Activated CD8-positive, alpha-beta T cell treated with anti-CD3 and anti-CD28 coated beads, Interleukin-2, amount 10 ng/mL, durations not matched to agents 7 days and 5 days (primary cell): ENCODE results near the gene CDSN. TPM values are rescaled to one million over a fixed set of nuclear protein-coding genes. Genes with fewer than 3 reads are reported as not detected.

Experiments used
- ATAC-seq: fragments of 150-1000 bp; cut with Tn5 transposase; one replicate; pipeline ENCODE4 v1.10.0; 2021; ENCODE audit warnings: moderate library complexity
- CTCF ChIA-PET: fragments of 350-600 bp; sonication (Branson Sonifier 250); formaldehyde crosslinking; loops from one replicate; lab custom pipeline; 2021; ENCODE audit warnings: antibody characterized with exemption; lab: Charles Lee
- POLR2A ChIA-PET: fragments of 350-600 bp; sonication (Branson Sonifier 250); formaldehyde crosslinking; loops from one replicate; lab custom pipeline; 2021; ENCODE audit warnings: antibody characterized with exemption; lab: Charles Lee
- DNase-seq: peaks from one replicate; pipeline ENCODE4 v3.0.0-alpha.2; 2020
- H3K27ac Mint-ChIP-seq: one replicate; pipeline ENCODE4 v1.8.0; 2021; ENCODE audit warnings: mild to moderate bottlenecking, mixed read lengths
- H3K27me3 Mint-ChIP-seq: one replicate; pipeline ENCODE4 v1.8.0; 2021; ENCODE audit warnings: low read depth, mixed read lengths
- H3K36me3 Mint-ChIP-seq: one replicate; pipeline ENCODE4 v1.8.0; 2021; ENCODE audit warnings: low read depth, mixed read lengths
- H3K4me1 Mint-ChIP-seq: one replicate; pipeline ENCODE4 v1.8.0; 2021; ENCODE audit warnings: low read depth, mixed read lengths
- H3K4me3 Mint-ChIP-seq: one replicate; pipeline ENCODE4 v1.8.0; 2021; ENCODE audit warnings: mild to moderate bottlenecking, mixed read lengths
- H3K9me3 Mint-ChIP-seq: one replicate; pipeline ENCODE4 v1.8.0; 2022; ENCODE audit warnings: mixed read lengths; ENCODE audit not compliant: insufficient read depth
- total RNA-seq, 2 experiments: library from RNA; stranded (reverse); gene quantifications; one replicate each; pipeline ENCODE4 v1.2.3, GENCODE V29; 2021

The CDSN gene
- total RNA-seq, 2 experiments from 2014 or later, result not detected

GRCh38 chr6:31158863-31159855, 38.9 kb upstream of the CDSN start:
- Mint-ChIP-seq H3K27ac (peak overlapping the region; percentile 81), H3K27me3 (no peaks in the 10 kb centered on the region), H3K4me3 (peak overlapping the region; percentile 91), H3K36me3 (peaks cover 62% of the 10 kb centered on the region), H3K4me1 (peaks cover 45% of the 10 kb centered on the region), H3K9me3 (no peaks in the 10 kb centered on the region)
- ChIA-PET POLR2A (interaction anchor here (0.6 to 1.6 kb wide), 10 partner anchors 10 to 471 kb away, joined by 3 to 7 read pairs (median 3); no protein-coding TSS in a partner anchor), CTCF (interaction anchor here (0.8 to 4.0 kb wide), 13 partner anchors 11 to 240 kb away, joined by 3 to 21 read pairs (median 4); partner anchors contain the start of gene PSORS1C2)
- peak; percentile 55 for DNase-seq
- peak; percentile 22 for ATAC-seq

GRCh38 chr6:31158140-31158862, 38.1 kb upstream of the CDSN start, which contains the start of gene TCF19:
Gene TCF19 (plus strand): TSS chr6:31158589. CDS start chr6:31159470, 881 bp downstream.
- DNase-seq, result peak; percentile 100
- H3K9me3 Mint-ChIP-seq, result no peaks in the 10 kb centered on the region
- peaks cover 57% of the 10 kb centered on the region for H3K36me3 Mint-ChIP-seq
- ChIA-PET POLR2A (interaction anchor here (0.6 to 1.6 kb wide), 8 partner anchors 11 to 470 kb away, joined by 3 to 7 read pairs (median 3); no protein-coding TSS in a partner anchor), CTCF (interaction anchor here (0.8 to 4.0 kb wide), 11 partner anchors 10 to 241 kb away, joined by 3 to 21 read pairs (median 4); no protein-coding TSS in a partner anchor)
- no peaks in the 10 kb centered on the region for H3K27me3 Mint-ChIP-seq
- H3K4me1 Mint-ChIP-seq, result peaks cover 40% of the 10 kb centered on the region
- peak within 1 kb of the TSS; percentile 91 for H3K4me3 Mint-ChIP-seq
- peak; percentile 95 for ATAC-seq
- peak within 1 kb of the TSS; percentile 81 for H3K27ac Mint-ChIP-seq

- POLR2A ChIA-PET, result interaction anchor here (0.6 to 1.4 kb wide), 2 partner anchors 24 to 243 kb away, joined by 3 read pairs; no protein-coding TSS in a partner anchor
- CTCF ChIA-PET, result interaction anchor here (0.9 to 4.0 kb wide), 8 partner anchors 10 to 242 kb away, joined by 3 to 21 read pairs (median 5); no protein-coding TSS in a partner anchor
- H3K27ac Mint-ChIP-seq, result peak within 1 kb of the TSS; percentile 81
- peaks cover 52% of the 10 kb centered on the region for H3K36me3 Mint-ChIP-seq
- peaks cover 38% of the 10 kb centered on the region for H3K4me1 Mint-ChIP-seq
- ATAC-seq, result peak; percentile 43
- no peaks in the 10 kb centered on the region for H3K9me3 Mint-ChIP-seq
- peak within 1 kb of the TSS; percentile 91 for H3K4me3 Mint-ChIP-seq
- no peaks in the 10 kb centered on the region for H3K27me3 Mint-ChIP-seq
- no peak for DNase-seq
These were observed 37.4 kb upstream of the CDSN start, which contains the start of gene CCHCR1 for GRCh38 chr6:31157513-31158139. Gene CCHCR1 (minus strand): TSS chr6:31157802. CDS start chr6:31157600, 202 bp downstream.

GRCh38 chr6:31156641-31157040, 36.4 kb upstream of the CDSN start:
- ATAC-seq, result no peak
- Mint-ChIP-seq H3K4me3 (peak overlapping the region; percentile 91), H3K4me1 (peaks cover 34% of the 10 kb centered on the region), H3K9me3 (no peaks in the 10 kb centered on the region), H3K27ac (no peak overlapping the region), H3K36me3 (peaks cover 43% of the 10 kb centered on the region), H3K27me3 (no peaks in the 10 kb centered on the region)
- DNase-seq, result no peak
- POLR2A ChIA-PET, result no interaction called here
- CTCF ChIA-PET, result interaction anchor here (4.0 kb wide), 1 partner anchor 210 kb away, joined by 21 read pairs; no protein-coding TSS in a partner anchor

- no peak for ATAC-seq
- ChIA-PET CTCF (interaction anchor here (1.3 kb wide), 1 partner anchor 212 kb away, joined by 3 read pairs; no protein-coding TSS in a partner anchor), POLR2A (no interaction called here)
- Mint-ChIP-seq H3K4me1 (peaks cover 14% of the 10 kb centered on the region), H3K9me3 (no peaks in the 10 kb centered on the region), H3K4me3 (no peak overlapping the region), H3K36me3 (peaks cover 33% of the 10 kb centered on the region), H3K27ac (no peak overlapping the region), H3K27me3 (no peaks in the 10 kb centered on the region)
- DNase-seq, result no peak
These were observed 34.2 kb upstream of the CDSN start for GRCh38 chr6:31154436-31154835.

- H3K4me1 Mint-ChIP-seq, result peaks cover 12% of the 10 kb centered on the region
These were observed 32.5 kb upstream of the CDSN start for GRCh38 chr6:31152781-31153180.

GRCh38 chr6:31149827-31150447, 29.7 kb upstream of the CDSN start:
- Mint-ChIP-seq H3K4me1 (no peaks in the 10 kb centered on the region), H3K27me3 (no peaks in the 10 kb centered on the region), H3K27ac (no peak overlapping the region), H3K36me3 (peaks cover 16% of the 10 kb centered on the region), H3K9me3 (no peaks in the 10 kb centered on the region), H3K4me3 (no peak overlapping the region)
- POLR2A ChIA-PET, result no interaction called here
- DNase-seq (no peak), ATAC-seq (no peak)
- CTCF ChIA-PET, result no interaction called here

More at GRCh38 chr6:31152781-31153180, 32.5 kb upstream of the CDSN start:
- Mint-ChIP-seq H3K36me3 (peaks cover 19% of the 10 kb centered on the region), H3K9me3 (no peaks in the 10 kb centered on the region), H3K4me3 (no peak overlapping the region), H3K27me3 (no peaks in the 10 kb centered on the region), H3K27ac (peak overlapping the region; percentile 52)
- ChIA-PET CTCF (interaction anchor here (0.7 kb wide), 2 partner anchors 14 to 214 kb away, joined by 3 read pairs; partner anchors contain the start of gene PSORS1C2), POLR2A (no interaction called here)
- ATAC-seq, result no peak
- no peak for DNase-seq

- ChIA-PET POLR2A (interaction anchor here (1.0 kb wide), 1 partner anchor 15 kb away, joined by 5 read pairs; no protein-coding TSS in a partner anchor), CTCF (interaction anchor here (1.0 to 2.0 kb wide), 3 partner anchors 16 to 221 kb away, joined by 3 to 4 read pairs (median 4); no protein-coding TSS in a partner anchor)
- no peak overlapping the region for H3K4me3 Mint-ChIP-seq
- ATAC-seq, result no peak
- H3K36me3 Mint-ChIP-seq, result peaks cover 8% of the 10 kb centered on the region
- no peaks in the 10 kb centered on the region for H3K27me3 Mint-ChIP-seq
- H3K27ac Mint-ChIP-seq, result no peak overlapping the region
- DNase-seq, result no peak
- H3K9me3 Mint-ChIP-seq, result no peaks in the 10 kb centered on the region
- H3K4me1 Mint-ChIP-seq, result no peaks in the 10 kb centered on the region
These were observed 25.1 kb upstream of the CDSN start for GRCh38 chr6:31145386-31145785.

- ChIA-PET POLR2A (interaction anchor here (1.0 kb wide), 1 partner anchor 15 kb away, joined by 5 read pairs; no protein-coding TSS in a partner anchor), CTCF (interaction anchor here (1.2 to 2.0 kb wide), 2 partner anchors 15 to 30 kb away, joined by 3 to 4 read pairs; no protein-coding TSS in a partner anchor)
- H3K4me3 Mint-ChIP-seq, result no peak overlapping the region
- H3K9me3 Mint-ChIP-seq, result no peaks in the 10 kb centered on the region
- no peak overlapping the region for H3K27ac Mint-ChIP-seq
- H3K4me1 Mint-ChIP-seq, result no peaks in the 10 kb centered on the region
- no peak for DNase-seq
- no peaks in the 10 kb centered on the region for H3K27me3 Mint-ChIP-seq
- ATAC-seq, result no peak
- peaks cover 8% of the 10 kb centered on the region for H3K36me3 Mint-ChIP-seq
These were observed 24.7 kb upstream of the CDSN start for GRCh38 chr6:31144970-31145340.

GRCh38 chr6:31144296-31144969, 24.2 kb upstream of the CDSN start:
- no peaks in the 10 kb centered on the region for H3K9me3 Mint-ChIP-seq
- peaks cover 6% of the 10 kb centered on the region for H3K36me3 Mint-ChIP-seq
- no peak overlapping the region for H3K4me3 Mint-ChIP-seq
- POLR2A ChIA-PET, result no interaction called here
- no peaks in the 10 kb centered on the region for H3K4me1 Mint-ChIP-seq
- no peaks in the 10 kb centered on the region for H3K27me3 Mint-ChIP-seq
- DNase-seq (no peak), ATAC-seq (no peak)
- CTCF ChIA-PET, result interaction anchor here (0.6 to 2.0 kb wide), 4 partner anchors 11 to 48 kb away, joined by 3 to 4 read pairs (median 3); no protein-coding TSS in a partner anchor
- H3K27ac Mint-ChIP-seq, result no peak overlapping the region
